HepG2 (cell line): Measurements from ENCODE around the gene EXOC7. TPM values are rescaled to one million over a fixed set of nuclear protein-coding genes. Genes with fewer than 3 reads are reported as not detected.

Experiments used
- ERF ChIP-seq: IDR thresholded peaks from 2 replicates; pipeline ENCODE4 v1.6.1; 2018; ENCODE audit warnings: missing biosample characterization, missing genetic modification reagents
- FOXK2 ChIP-seq: fragments of 450-650 bp; IDR thresholded peaks from 2 replicates; pipeline ENCODE4 v1.6.1; 2016
- FOXM1 ChIP-seq: sonication (generic); formaldehyde crosslinking; IDR thresholded peaks from 2 replicates; pipeline ENCODE4 v1.5.0; 2020; ENCODE audit warnings: missing genetic modification reagents
- GPN1 ChIP-seq: sonication (generic); formaldehyde crosslinking; IDR thresholded peaks from 2 replicates; pipeline ENCODE4 v1.5.1; 2020; ENCODE audit warnings: missing genetic modification reagents, borderline replicate concordance
- MBNL3 ChIP-seq: fragments of 250-450 bp; sonication (Bioruptor Pico); conservative IDR thresholded peaks from 2 replicates; pipeline ENCODE4 v1.8.0; 2022; ENCODE audit warnings: mild to moderate bottlenecking, inconsistent platforms
- MEIS2 ChIP-seq: sonication (generic); formaldehyde crosslinking; IDR thresholded peaks from 2 replicates; pipeline ENCODE4 v1.9.0; 2021; ENCODE audit warnings: mild to moderate bottlenecking, missing genetic modification reagents
- MIER3 ChIP-seq: IDR thresholded peaks from 2 replicates; pipeline ENCODE4 v1.6.1; 2016; ENCODE audit warnings: missing compliant biosample characterization, borderline replicate concordance
- RBFOX2 ChIP-seq: fragments of 200-400 bp; formaldehyde crosslinking; IDR thresholded peaks from 2 replicates; pipeline ENCODE4 v1.6.1; 2017; ENCODE audit warnings: low read depth, mild to moderate bottlenecking, low read length
- RCOR2 ChIP-seq: IDR thresholded peaks from 2 replicates; pipeline ENCODE4 v1.6.1; 2016; ENCODE audit warnings: missing biosample characterization, missing genetic modification reagents
- SMARCC2 ChIP-seq: fragments of 450-650 bp; IDR thresholded peaks from 2 replicates; pipeline ENCODE4 v1.6.1; 2017; ENCODE audit warnings: antibody characterized with exemption, mild to moderate bottlenecking
- SRY ChIP-seq: sonication (generic); formaldehyde crosslinking; IDR thresholded peaks from 2 replicates; pipeline ENCODE4 v1.8.0; 2022; ENCODE audit warnings: mild to moderate bottlenecking, missing genetic modification reagents
- TARDBP ChIP-seq: sonication (generic); formaldehyde crosslinking; IDR thresholded peaks from 2 replicates; pipeline ENCODE4 v1.8.0; 2022; ENCODE audit warnings: mild to moderate bottlenecking, missing genetic modification reagents
- ZNF547 ChIP-seq: sonication (generic); formaldehyde crosslinking; IDR thresholded peaks from 2 replicates; pipeline ENCODE4 v1.5.1; 2020; ENCODE audit warnings: mild to moderate bottlenecking, missing genetic modification reagents
- polyA plus RNA-seq, 8 experiments: library from polyadenylated mRNA; depleted of rRNA in 3 of 8; stranded (reverse) in 7 of 8; unstranded in 1 of 8; fragments of >200 nt; fragmentation: Illumina TruSeq in 4 of 8; extraction: Trizol in 4 of 8; gene quantifications; 2 replicates each; pipeline versions ENCODE4 v1.2.1 to v1.2.3, GENCODE V29; 2011 to 2016; ENCODE audit warnings: low read depth in 4 of 8, missing spikeins in 1 of 8, mixed read lengths in 1 of 8; ENCODE audit not compliant: insufficient read depth in 1 of 8
- total RNA-seq, 5 experiments: library from RNA; depleted of rRNA; stranded (reverse); fragments of >200 nt; fragmentation: Illumina TruSeq; extraction: Trizol; gene quantifications; 2 replicates each; pipeline ENCODE4 v1.2.3, GENCODE V29; 2016; ENCODE audit warnings: low read depth in 1 of 5
- TF ChIP-seq, protein P1 (sequence below): sonication (generic); formaldehyde crosslinking; IDR thresholded peaks from 2 replicates; pipeline ENCODE4 v1.4.0; 2020; ENCODE audit warnings: missing genetic modification reagents, borderline replicate concordance
- TF ChIP-seq, protein P2 (sequence below): sonication (generic); formaldehyde crosslinking; IDR thresholded peaks from 2 replicates; pipeline ENCODE4 v1.4.0; 2020; ENCODE audit warnings: low read depth, missing genetic modification reagents
- TF ChIP-seq, protein P3 (sequence below): sonication (generic); formaldehyde crosslinking; conservative IDR thresholded peaks from 2 replicates; pipeline ENCODE4 v1.4.0; 2020; ENCODE audit warnings: missing genetic modification reagents
- TF ChIP-seq, protein P4 (sequence below): IDR thresholded peaks from 2 replicates; pipeline ENCODE4 v1.6.1; 2012; ENCODE audit warnings: inconsistent platforms
- TF ChIP-seq, protein P5 (sequence below): sonication (generic); formaldehyde crosslinking; IDR thresholded peaks from 2 replicates; pipeline ENCODE4 v1.9.0; 2021; ENCODE audit warnings: missing genetic modification reagents, borderline replicate concordance

EXOC7 gene
- total and polyA plus RNA-seq, 2 of the 13 experiments (the other 11 are each of a cell fraction or from before 2014, with no cell fraction given): 86.9 to 116 TPM

DNA sequence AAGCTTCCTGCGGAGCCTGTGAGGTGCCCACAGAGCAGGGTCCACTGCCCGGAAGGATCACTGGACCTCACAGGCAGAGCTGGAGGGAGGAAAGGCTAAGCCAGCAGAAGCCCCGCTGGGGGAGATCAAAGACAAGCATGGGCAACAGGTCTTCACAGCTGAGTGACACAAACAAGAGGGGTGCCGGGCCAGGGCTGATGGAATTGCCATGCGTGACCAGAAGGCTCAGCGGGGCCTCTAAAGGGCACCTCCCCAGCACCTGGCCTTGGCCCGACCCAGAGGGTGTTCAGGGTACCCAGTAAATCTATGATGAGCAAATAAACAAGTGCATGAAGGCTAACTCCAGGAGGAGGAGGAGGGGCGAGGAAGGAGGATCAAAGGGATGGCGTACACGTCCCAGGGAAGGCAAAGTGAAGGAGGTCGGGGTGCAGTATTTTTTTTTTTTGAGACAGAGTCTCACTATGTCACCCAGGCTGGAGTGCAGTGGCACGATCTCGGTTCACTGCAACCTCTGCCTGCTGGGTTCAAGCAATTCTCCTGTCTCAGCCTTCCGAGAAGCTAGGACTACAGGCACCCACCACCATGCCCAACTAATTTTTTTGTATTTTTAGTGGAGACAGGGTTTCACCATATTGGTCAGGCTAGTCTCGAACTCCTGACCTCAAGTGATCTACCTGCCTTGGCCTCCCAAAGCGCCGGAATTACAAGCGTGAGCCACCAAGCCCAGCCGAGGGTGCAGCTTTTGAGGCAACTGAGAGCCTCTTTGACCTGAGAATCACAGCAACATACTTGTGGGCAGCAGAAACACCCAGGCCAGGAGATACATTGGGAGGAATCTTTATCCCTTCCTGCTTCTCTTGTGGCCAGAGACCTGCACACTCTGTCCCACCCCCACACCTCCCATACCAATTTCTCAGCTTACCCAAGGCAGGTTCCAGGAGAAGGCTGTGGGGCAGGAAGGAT is 16.1 kb upstream of the EXOC7 start (continued):
- TF ChIP-seq, protein P1, sequence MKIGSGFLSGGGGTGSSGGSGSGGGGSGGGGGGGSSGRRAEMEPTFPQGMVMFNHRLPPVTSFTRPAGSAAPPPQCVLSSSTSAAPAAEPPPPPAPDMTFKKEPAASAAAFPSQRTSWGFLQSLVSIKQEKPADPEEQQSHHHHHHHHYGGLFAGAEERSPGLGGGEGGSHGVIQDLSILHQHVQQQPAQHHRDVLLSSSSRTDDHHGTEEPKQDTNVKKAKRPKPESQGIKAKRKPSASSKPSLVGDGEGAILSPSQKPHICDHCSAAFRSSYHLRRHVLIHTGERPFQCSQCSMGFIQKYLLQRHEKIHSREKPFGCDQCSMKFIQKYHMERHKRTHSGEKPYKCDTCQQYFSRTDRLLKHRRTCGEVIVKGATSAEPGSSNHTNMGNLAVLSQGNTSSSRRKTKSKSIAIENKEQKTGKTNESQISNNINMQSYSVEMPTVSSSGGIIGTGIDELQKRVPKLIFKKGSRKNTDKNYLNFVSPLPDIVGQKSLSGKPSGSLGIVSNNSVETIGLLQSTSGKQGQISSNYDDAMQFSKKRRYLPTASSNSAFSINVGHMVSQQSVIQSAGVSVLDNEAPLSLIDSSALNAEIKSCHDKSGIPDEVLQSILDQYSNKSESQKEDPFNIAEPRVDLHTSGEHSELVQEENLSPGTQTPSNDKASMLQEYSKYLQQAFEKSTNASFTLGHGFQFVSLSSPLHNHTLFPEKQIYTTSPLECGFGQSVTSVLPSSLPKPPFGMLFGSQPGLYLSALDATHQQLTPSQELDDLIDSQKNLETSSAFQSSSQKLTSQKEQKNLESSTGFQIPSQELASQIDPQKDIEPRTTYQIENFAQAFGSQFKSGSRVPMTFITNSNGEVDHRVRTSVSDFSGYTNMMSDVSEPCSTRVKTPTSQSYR (CRISPR knock-in tag): peak; percentile 81
- TF ChIP-seq RBFOX2 (no peak), GPN1 (CRISPR knock-in tag) (no peak), SRY (CRISPR knock-in tag) (no peak), ERF (0 out of 2 replicates have a peak, but pooled peaks have one; percentile 25), SMARCC2 (no peak), FOXM1 (CRISPR knock-in tag) (no peak), MIER3 (CRISPR knock-in tag) (0 out of 2 replicates have a peak, but pooled peaks have one; percentile 45), MBNL3 (CRISPR knock-in tag) (no peak), RCOR2 (CRISPR knock-in tag) (peak; percentile 56; the same call in 1 of the 2 replicates), FOXK2 (no peak), ZNF547 (CRISPR knock-in tag) (0 out of 2 replicates have a peak, but pooled peaks have one; percentile 29), MEIS2 (CRISPR knock-in tag) (no peak), TARDBP (CRISPR knock-in tag) (peak; percentile 52; the same call in 1 of the 2 replicates)
- TF ChIP-seq, protein P2, sequence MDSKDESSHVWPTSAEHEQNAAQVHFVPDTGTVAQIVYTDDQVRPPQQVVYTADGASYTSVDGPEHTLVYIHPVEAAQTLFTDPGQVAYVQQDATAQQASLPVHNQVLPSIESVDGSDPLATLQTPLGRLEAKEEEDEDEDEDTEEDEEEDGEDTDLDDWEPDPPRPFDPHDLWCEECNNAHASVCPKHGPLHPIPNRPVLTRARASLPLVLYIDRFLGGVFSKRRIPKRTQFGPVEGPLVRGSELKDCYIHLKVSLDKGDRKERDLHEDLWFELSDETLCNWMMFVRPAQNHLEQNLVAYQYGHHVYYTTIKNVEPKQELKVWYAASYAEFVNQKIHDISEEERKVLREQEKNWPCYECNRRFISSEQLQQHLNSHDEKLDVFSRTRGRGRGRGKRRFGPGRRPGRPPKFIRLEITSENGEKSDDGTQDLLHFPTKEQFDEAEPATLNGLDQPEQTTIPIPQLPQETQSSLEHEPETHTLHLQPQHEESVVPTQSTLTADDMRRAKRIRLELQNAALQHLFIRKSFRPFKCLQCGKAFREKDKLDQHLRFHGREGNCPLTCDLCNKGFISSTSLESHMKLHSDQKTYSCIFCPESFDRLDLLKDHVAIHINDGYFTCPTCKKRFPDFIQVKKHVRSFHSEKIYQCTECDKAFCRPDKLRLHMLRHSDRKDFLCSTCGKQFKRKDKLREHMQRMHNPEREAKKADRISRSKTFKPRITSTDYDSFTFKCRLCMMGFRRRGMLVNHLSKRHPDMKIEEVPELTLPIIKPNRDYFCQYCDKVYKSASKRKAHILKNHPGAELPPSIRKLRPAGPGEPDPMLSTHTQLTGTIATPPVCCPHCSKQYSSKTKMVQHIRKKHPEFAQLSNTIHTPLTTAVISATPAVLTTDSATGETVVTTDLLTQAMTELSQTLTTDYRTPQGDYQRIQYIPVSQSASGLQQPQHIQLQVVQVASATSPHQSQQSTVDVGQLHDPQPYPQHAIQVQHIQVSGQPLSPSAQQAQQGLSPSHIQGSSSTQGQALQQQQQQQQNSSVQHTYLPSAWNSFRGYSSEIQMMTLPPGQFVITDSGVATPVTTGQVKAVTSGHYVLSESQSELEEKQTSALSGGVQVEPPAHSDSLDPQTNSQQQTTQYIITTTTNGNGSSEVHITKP (CRISPR knock-in tag): peak; percentile 82; the same call in 1 of the 2 replicates
- TF ChIP-seq, protein P3, sequence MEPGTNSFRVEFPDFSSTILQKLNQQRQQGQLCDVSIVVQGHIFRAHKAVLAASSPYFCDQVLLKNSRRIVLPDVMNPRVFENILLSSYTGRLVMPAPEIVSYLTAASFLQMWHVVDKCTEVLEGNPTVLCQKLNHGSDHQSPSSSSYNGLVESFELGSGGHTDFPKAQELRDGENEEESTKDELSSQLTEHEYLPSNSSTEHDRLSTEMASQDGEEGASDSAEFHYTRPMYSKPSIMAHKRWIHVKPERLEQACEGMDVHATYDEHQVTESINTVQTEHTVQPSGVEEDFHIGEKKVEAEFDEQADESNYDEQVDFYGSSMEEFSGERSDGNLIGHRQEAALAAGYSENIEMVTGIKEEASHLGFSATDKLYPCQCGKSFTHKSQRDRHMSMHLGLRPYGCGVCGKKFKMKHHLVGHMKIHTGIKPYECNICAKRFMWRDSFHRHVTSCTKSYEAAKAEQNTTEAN (CRISPR knock-in tag): 0 out of 2 replicates have a peak, but pooled peaks have one; percentile 35
- TF ChIP-seq, protein P4, sequence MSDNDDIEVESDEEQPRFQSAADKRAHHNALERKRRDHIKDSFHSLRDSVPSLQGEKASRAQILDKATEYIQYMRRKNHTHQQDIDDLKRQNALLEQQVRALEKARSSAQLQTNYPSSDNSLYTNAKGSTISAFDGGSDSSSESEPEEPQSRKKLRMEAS: 0 out of 2 replicates have a peak, but pooled peaks have one; percentile 34
- TF ChIP-seq, protein P5, sequence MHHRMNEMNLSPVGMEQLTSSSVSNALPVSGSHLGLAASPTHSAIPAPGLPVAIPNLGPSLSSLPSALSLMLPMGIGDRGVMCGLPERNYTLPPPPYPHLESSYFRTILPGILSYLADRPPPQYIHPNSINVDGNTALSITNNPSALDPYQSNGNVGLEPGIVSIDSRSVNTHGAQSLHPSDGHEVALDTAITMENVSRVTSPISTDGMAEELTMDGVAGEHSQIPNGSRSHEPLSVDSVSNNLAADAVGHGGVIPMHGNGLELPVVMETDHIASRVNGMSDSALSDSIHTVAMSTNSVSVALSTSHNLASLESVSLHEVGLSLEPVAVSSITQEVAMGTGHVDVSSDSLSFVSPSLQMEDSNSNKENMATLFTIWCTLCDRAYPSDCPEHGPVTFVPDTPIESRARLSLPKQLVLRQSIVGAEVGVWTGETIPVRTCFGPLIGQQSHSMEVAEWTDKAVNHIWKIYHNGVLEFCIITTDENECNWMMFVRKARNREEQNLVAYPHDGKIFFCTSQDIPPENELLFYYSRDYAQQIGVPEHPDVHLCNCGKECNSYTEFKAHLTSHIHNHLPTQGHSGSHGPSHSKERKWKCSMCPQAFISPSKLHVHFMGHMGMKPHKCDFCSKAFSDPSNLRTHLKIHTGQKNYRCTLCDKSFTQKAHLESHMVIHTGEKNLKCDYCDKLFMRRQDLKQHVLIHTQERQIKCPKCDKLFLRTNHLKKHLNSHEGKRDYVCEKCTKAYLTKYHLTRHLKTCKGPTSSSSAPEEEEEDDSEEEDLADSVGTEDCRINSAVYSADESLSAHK (CRISPR knock-in tag): no peak
